Transverse colon (tissue), 4 donors: ENCODE measurements around the gene MPST. TPM values are rescaled to one million over a fixed set of nuclear protein-coding genes. Genes with fewer than 3 reads are reported as not detected.

ENCODE experiments used
- DNase-seq: peaks from one replicate; pipeline ENCODE4 v3.0.0-alpha.2; 2019
- H3K27ac ChIP-seq, 4 donors: fragments of 200-600 bp; sonication (generic); 2 replicates each; pipeline ENCODE4 v1.5.1; 2016 to 2018; ENCODE audit warnings: inconsistent platforms in 4 of 4
- H3K27me3 ChIP-seq: fragments of 200-600 bp; sonication (generic); 2 replicates; pipeline ENCODE4 v1.5.1; 2017; ENCODE audit warnings: inconsistent platforms
- H3K36me3 ChIP-seq, 4 donors: fragments of 200-600 bp; sonication (generic); 2 replicates each; pipeline ENCODE4 v1.5.1; 2017 to 2019; ENCODE audit warnings: inconsistent platforms in 4 of 4
- H3K4me1 ChIP-seq, 4 donors: fragments of 200-600 bp; sonication (generic); 2 replicates each; pipeline ENCODE4 v1.5.1; 2017 to 2020; ENCODE audit warnings: inconsistent platforms in 4 of 4
- H3K4me3 ChIP-seq, 4 donors: fragments of 200-600 bp; sonication (generic); 1 replicate in 1 of 4; 2 replicates in 3 of 4; pipeline versions ENCODE4 v1.5.1 to v1.6.1; 2017 to 2019; ENCODE audit warnings: inconsistent platforms in 4 of 4
- H3K9me3 ChIP-seq, 2 donors: fragments of 200-600 bp; sonication (generic); 2 replicates each; pipeline ENCODE4 v1.5.1; 2017 to 2019; ENCODE audit warnings: inconsistent platforms in 2 of 2
- EP300 ChIP-seq: sonication (generic); formaldehyde crosslinking; IDR thresholded peaks from one replicate; pipeline ENCODE4 v1.6.1; 2017; ENCODE audit warnings: antibody characterized with exemption, low read depth
- POLR2A ChIP-seq: fragments of 450-650 bp; IDR thresholded peaks from one replicate; pipeline ENCODE4 v1.6.1; 2016; ENCODE audit warnings: antibody characterized with exemption, mild to moderate bottlenecking, moderate library complexity
- POLR2AphosphoS5 ChIP-seq, 3 donors: sonication (generic); formaldehyde crosslinking; IDR thresholded peaks; one replicate each; pipeline ENCODE4 v1.6.1; 2016; ENCODE audit warnings: antibody characterized with exemption in 3 of 3
- WGBS, 2 donors: methylation state at CpG; one replicate each; pipeline ENCODE4 v1.1.5; 2018; ENCODE audit warnings: low coverage in 1 of 2; 5-methylcytosine and 5-hydroxymethylcytosine counted together
- in situ Hi-C, 4 donors: fragments of 200-750 bp; cut with MboI; loops; one replicate each; pipeline versions ENCODE4 v1.15.0 to v1.15.1; 2017; ENCODE audit warnings: low sequenced_read_pairs in 3 of 4, low pct_ligation_motif_present in 1 of 4, low pct_unique_long_range_greater_than_20kb in 1 of 4
- intact Hi-C: fragments of 100-400 bp; cut with DNase I; formaldehyde crosslinking; loops from one replicate; pipeline ENCODE4 v1.15.1; 2023; ENCODE audit warnings: low total_unique reads
- total RNA-seq, 4 donors: library from RNA; depleted of rRNA; stranded (reverse); fragments of >200 nt; gene quantifications; one replicate each; pipeline ENCODE4 v1.1.0, GENCODE V29; 2016
- TF ChIP-seq, protein P1 (sequence below), 5 experiments: fragments of 200-600 bp in 3 of 5; fragments of 450-650 bp in 2 of 5; sonication (generic) in 3 of 5; IDR thresholded peaks; 1 replicate in 2 of 5; 2 replicates in 3 of 5; pipeline ENCODE4 v1.5.1; 2016 to 2017; ENCODE audit warnings: antibody characterized with exemption in 5 of 5, inconsistent platforms in 3 of 5, mild to moderate bottlenecking in 2 of 5, moderate library complexity in 1 of 5

MPST gene
- total RNA-seq, 4 donors from 2014 or later: 407 to 964 (median 541) TPM

DNA sequence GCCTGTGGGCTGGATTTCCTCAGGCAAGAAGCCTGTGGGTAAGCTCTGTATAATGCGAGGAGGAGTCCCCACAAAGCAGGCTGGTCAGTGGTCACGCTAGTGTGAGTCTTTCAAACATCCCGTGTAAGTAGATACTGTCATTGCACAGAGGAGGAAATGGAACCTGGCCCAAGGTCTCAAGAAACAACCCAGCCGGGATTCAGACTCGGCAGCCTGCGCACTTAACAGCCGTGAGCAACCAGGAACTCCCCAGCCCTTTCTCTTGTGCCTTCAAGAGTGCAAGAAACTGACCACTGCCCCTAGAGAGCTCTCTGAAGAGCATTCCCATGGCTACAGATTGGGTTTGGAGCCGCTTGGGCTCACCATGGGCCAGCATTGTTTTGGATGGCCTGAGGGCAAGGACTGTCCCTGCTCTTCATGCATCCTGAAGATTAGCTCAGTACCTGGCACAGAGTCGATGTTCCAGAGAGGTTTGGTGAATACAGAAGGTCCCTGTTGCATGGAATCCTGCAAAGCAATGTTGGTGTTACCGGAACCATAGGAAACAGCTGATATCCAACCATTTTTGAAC is 6.0 kb downstream of the MPST start:
- intact Hi-C loops (no loop called here), in situ Hi-C loops (no loop called here)
- WGBS, 2 donors: 53 to 62% methylated on average over 3 to 10 of the region's 10 CpGs
- Histone ChIP-seq H3K9me3 (no peaks in the 10 kb centered on the region), H3K27me3 (no peaks in the 10 kb centered on the region), H3K36me3 (peaks cover 0 to 21% (median 4%) of the 10 kb centered on the region in 4 donors), H3K4me3 (peak overlapping the region in 1 of 4 donors; percentile 41), H3K27ac (peak overlapping the region; percentile 92 to 99 (median 99)), H3K4me1 (peaks cover 36 to 52% (median 40%) of the 10 kb centered on the region in 4 donors)
- peak in 1 of 3 donors; percentile 21 for TF ChIP-seq POLR2AphosphoS5 (IDR thresholded peaks at IDR 0.05)
- no peak for TF ChIP-seq EP300
- DNase-seq: peak; percentile 48

- peaks cover 29 to 52% (median 34%) of the 10 kb centered on the region in 4 donors for H3K4me1 ChIP-seq
- WGBS, 2 donors: 82% methylated on average over 5 of the region's 5 CpGs; no CpG with 5 or more reads in 1 of the 2 donors
- peak overlapping the region in 3 of 4 donors; percentile 99 for H3K27ac ChIP-seq
- H3K4me3 ChIP-seq: no peak overlapping the region
- no peak for TF ChIP-seq POLR2A
- TF ChIP-seq POLR2AphosphoS5 (IDR thresholded peaks at IDR 0.05): no peak
- TF ChIP-seq, protein P1, sequence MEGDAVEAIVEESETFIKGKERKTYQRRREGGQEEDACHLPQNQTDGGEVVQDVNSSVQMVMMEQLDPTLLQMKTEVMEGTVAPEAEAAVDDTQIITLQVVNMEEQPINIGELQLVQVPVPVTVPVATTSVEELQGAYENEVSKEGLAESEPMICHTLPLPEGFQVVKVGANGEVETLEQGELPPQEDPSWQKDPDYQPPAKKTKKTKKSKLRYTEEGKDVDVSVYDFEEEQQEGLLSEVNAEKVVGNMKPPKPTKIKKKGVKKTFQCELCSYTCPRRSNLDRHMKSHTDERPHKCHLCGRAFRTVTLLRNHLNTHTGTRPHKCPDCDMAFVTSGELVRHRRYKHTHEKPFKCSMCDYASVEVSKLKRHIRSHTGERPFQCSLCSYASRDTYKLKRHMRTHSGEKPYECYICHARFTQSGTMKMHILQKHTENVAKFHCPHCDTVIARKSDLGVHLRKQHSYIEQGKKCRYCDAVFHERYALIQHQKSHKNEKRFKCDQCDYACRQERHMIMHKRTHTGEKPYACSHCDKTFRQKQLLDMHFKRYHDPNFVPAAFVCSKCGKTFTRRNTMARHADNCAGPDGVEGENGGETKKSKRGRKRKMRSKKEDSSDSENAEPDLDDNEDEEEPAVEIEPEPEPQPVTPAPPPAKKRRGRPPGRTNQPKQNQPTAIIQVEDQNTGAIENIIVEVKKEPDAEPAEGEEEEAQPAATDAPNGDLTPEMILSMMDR (IDR thresholded peaks at IDR 0.05): no peak
- no peak for TF ChIP-seq EP300
- no peak for DNase-seq
- intact Hi-C loops: no loop called here
- H3K27me3 ChIP-seq: no peaks in the 10 kb centered on the region
- peaks cover 0 to 21% (median 4%) of the 10 kb centered on the region in 4 donors for H3K36me3 ChIP-seq
- in situ Hi-C loops: no loop called here
- no peaks in the 10 kb centered on the region for H3K9me3 ChIP-seq
Observed at GRCh38 chr22:37026325-37026724, 6.8 kb downstream of the MPST start.

GRCh38 chr22:37027556-37027955 is 8.0 kb downstream of the MPST start:
- WGBS, 2 donors: 79 to 87% methylated on average over 4 to 7 of the region's 7 CpGs
- no peak overlapping the region for H3K27ac ChIP-seq
- in situ Hi-C loops: no loop called here

DNA sequence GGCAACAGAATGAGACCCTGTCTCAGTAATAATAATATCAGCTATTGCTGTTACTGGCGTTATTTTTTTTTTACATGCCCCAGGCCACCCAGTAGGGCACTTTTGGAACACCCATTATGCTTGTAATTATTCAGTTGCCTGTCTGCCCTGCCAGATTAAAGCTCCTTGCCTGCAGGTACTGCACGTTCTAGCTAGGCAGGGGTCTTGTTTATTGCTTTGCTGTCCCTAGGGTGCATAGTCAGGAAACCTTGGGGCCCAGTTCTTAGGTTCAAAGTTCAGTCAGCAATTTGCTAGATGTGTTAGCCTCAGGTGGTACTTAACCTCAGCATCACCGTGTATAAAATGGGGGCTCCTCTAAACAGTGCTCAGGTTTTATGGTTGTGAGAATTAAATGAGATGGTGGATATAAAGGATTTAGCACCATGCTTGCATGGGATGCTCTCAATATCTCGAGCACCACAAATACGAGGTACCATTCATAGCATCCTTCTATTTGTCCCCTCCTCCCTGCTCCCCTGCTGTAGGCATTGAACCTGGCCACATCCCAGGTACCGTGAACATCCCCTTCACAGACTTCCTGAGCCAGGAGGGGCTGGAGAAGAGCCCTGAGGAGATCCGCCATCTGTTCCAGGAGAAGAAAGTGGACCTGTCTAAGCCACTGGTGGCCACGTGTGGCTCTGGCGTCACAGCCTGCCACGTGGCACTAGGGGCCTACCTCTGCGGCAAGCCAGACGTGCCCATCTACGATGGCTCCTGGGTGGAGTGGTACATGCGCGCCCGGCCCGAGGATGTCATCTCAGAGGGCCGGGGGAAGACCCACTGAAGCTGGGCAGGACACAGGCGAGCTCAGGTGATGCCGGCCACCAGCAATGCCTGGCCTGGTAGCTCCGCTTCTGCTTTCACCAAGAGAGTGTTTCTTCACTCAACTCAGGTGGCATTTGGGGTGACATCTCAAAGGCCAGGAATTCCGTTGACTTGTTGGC is 9.4 kb downstream of the MPST start:
- TF ChIP-seq POLR2AphosphoS5 (IDR thresholded peaks at IDR 0.05): no peak
- no peak for TF ChIP-seq POLR2A
- TF ChIP-seq EP300: no peak
- TF ChIP-seq, protein P1 (IDR thresholded peaks at IDR 0.05): no peak
- H3K9me3 ChIP-seq: no peaks in the 10 kb centered on the region
- no peak overlapping the region for H3K27ac ChIP-seq
- in situ Hi-C loops: no loop called here
- WGBS, 2 donors: 65 to 87% methylated on average over 5 to 22 of the region's 22 CpGs
- H3K27me3 ChIP-seq: no peaks in the 10 kb centered on the region
- peaks cover 14 to 55% (median 31%) of the 10 kb centered on the region in 4 donors for H3K4me1 ChIP-seq
- no peak for DNase-seq
- H3K4me3 ChIP-seq: no peak overlapping the region
- intact Hi-C loops: no loop called here
- peaks cover 0 to 21% (median 4%) of the 10 kb centered on the region in 4 donors for H3K36me3 ChIP-seq

More at GRCh38 chr22:37027556-37027955, 8.0 kb downstream of the MPST start:
- peaks cover 0 to 21% (median 4%) of the 10 kb centered on the region in 4 donors for H3K36me3 ChIP-seq
- no peaks in the 10 kb centered on the region for H3K27me3 ChIP-seq
- no peaks in the 10 kb centered on the region for H3K9me3 ChIP-seq
- intact Hi-C loops: no loop called here
- H3K4me1 ChIP-seq: peaks cover 18 to 52% (median 32%) of the 10 kb centered on the region in 4 donors
- TF ChIP-seq POLR2AphosphoS5 (IDR thresholded peaks at IDR 0.05): no peak
- TF ChIP-seq EP300: no peak
- TF ChIP-seq POLR2A: no peak
- TF ChIP-seq, protein P1 (IDR thresholded peaks at IDR 0.05): no peak
- DNase-seq: no peak
- no peak overlapping the region for H3K4me3 ChIP-seq
